GM06990 (cell line): Measurements from ENCODE around the gene UNC80.
A peak's percentile ranks its signal among the peaks of the same experiment; 100 is the strongest.

Source experiments
- DNase-seq: peaks from one replicate; pipeline ENCODE4 v3.0.0-alpha.2; 2011; ENCODE audit not compliant: insufficient read length; ENCODE audit errors: extremely low read depth
- H3K27me3 ChIP-seq: replicated peaks from 2 replicates; pipeline ENCODE4 v1.6.0; 2011; ENCODE audit warnings: low read length; ENCODE audit not compliant: control insufficient read depth, insufficient read depth
- H3K36me3 ChIP-seq: 2 replicates; pipeline ENCODE4 v1.5.1; 2011; ENCODE audit warnings: low read length; ENCODE audit not compliant: control insufficient read depth, insufficient read depth
- H3K4me3 ChIP-seq: replicated peaks from 2 replicates; pipeline ENCODE4 v1.5.1; 2011; ENCODE audit warnings: low read depth, mild to moderate bottlenecking, control low read depth, low read length
- CTCF ChIP-seq: IDR thresholded peaks from 2 replicates; pipeline ENCODE4 v1.5.1; 2011; ENCODE audit warnings: low read length, control low read depth, mild to moderate bottlenecking, inconsistent platforms; ENCODE audit not compliant: insufficient read depth, poor library complexity, severe bottlenecking

The UNC80 gene

GRCh38 chr2:209960045-209960444 lies 188.4 kb downstream of the UNC80 start:
- no peak for TF ChIP-seq CTCF
- Histone ChIP-seq H3K4me3 (no peak overlapping the region), H3K27me3 (no peaks in the 10 kb centered on the region), H3K36me3 (no peaks in the 10 kb centered on the region)
- no peak for DNase-seq

GRCh38 chr2:209960676-209961630 lies 189.3 kb downstream of the UNC80 start:
- no peak overlapping the region for H3K4me3 ChIP-seq
- DNase-seq, result no peak
- no peaks in the 10 kb centered on the region for H3K36me3 ChIP-seq
- no peaks in the 10 kb centered on the region for H3K27me3 ChIP-seq
- TF ChIP-seq CTCF, result peak; percentile 78

GRCh38 chr2:209965723-209966122 lies 194.1 kb downstream of the UNC80 start:
- Histone ChIP-seq H3K27me3 (no peaks in the 10 kb centered on the region), H3K4me3 (no peak overlapping the region), H3K36me3 (no peaks in the 10 kb centered on the region)
- TF ChIP-seq CTCF, result no peak
- DNase-seq, result no peak

- H3K27me3 ChIP-seq, result 0 out of 2 replicates have a peak, but pooled peaks cover 2% of the 10 kb centered on the region
- DNase-seq, result no peak
- no peak for TF ChIP-seq CTCF
- H3K4me3 ChIP-seq, result no peak overlapping the region
- no peaks in the 10 kb centered on the region for H3K36me3 ChIP-seq
Measured at GRCh38 chr2:209969692-209970091, 198.1 kb downstream of the UNC80 start.

- no peak for DNase-seq
- TF ChIP-seq CTCF, result no peak
- H3K4me3 ChIP-seq, result no peak overlapping the region
- 0 out of 2 replicates have a peak, but pooled peaks cover 2% of the 10 kb centered on the region for H3K27me3 ChIP-seq
- no peaks in the 10 kb centered on the region for H3K36me3 ChIP-seq
Measured at GRCh38 chr2:209970271-209970670, 198.6 kb downstream of the UNC80 start.
